GM19328 (cell line): Measurements from ENCODE around the gene AP4B1.
A peak's percentile ranks its signal among the peaks of the same experiment; 100 is the strongest.
"Not testable (repeated sequence)": the region's sequence is repeated elsewhere in the genome, so short reads cannot be mapped to it uniquely, and the experiment has no call there.

ENCODE experiments used
- ATAC-seq: cut with Tn5 transposase; IDR thresholded peaks from one replicate; pipeline ENCODE4 v1.9.1; 2021; ENCODE audit warnings: mild to moderate bottlenecking, moderate library complexity; ENCODE audit not compliant: unreplicated experiment

The AP4B1 gene

GRCh38 chr1:113904674-113905434 is at the start of gene AP4B1, which contains the start of gene DCLRE1B:
TSS of gene AP4B1 (minus strand) at chr1:113904799. CDS start at chr1:113904717, 82 bp downstream.
TSS of gene DCLRE1B (plus strand) at chr1:113905326. CDS start at chr1:113905587, 261 bp downstream.
- ATAC-seq: peak; percentile 91

- no peak for ATAC-seq
Measured at GRCh38 chr1:113951719-113952118, 47.1 kb upstream of the AP4B1 start.

GRCh38 chr1:113950908-113951307 is 46.3 kb upstream of the AP4B1 start:
- ATAC-seq: no peak

- ATAC-seq: no peak
Measured at GRCh38 chr1:113949007-113949406, 44.4 kb upstream of the AP4B1 start.

- ATAC-seq: not testable (repeated sequence)
Measured at GRCh38 chr1:113948151-113948550, 43.6 kb upstream of the AP4B1 start.

GRCh38 chr1:113947388-113948107 is 42.9 kb upstream of the AP4B1 start:
- ATAC-seq: no peak

DNA sequence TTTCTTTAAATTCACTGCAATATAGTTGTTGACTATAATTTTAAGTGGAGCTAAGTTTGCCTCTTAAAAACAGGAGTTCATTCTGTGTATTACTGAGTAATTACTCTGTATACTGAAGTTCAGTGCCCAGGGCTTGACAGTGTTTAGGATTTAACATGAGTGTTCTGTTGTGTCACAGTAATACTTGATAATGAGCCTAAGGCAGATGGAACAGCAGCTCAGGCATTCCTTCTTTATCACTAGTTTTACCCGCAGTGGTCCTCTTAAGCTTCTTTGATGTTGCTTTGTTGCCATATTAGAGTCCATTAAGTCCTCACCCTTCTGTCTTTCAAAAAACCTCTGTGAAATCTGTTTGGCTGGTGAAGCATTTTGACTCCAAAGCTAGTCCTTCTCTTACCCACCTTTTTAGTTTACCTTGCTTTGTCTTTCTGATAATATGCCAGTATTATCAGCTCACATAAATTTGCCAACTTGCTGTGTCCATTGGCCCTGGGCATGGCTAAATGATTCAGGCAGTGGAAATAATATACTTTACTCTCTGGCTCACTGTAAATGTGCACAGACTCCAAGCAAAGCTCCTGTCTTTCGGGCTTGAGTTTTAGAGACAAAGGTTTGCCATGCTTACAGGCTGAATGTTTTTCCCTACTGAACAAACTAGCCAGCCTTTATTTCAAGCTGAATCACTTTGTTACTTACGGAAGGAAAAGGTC is 42.2 kb upstream of the AP4B1 start:
- ATAC-seq: no peak

GRCh38 chr1:113946112-113946511 is 41.5 kb upstream of the AP4B1 start:
- ATAC-seq: no peak

DNA sequence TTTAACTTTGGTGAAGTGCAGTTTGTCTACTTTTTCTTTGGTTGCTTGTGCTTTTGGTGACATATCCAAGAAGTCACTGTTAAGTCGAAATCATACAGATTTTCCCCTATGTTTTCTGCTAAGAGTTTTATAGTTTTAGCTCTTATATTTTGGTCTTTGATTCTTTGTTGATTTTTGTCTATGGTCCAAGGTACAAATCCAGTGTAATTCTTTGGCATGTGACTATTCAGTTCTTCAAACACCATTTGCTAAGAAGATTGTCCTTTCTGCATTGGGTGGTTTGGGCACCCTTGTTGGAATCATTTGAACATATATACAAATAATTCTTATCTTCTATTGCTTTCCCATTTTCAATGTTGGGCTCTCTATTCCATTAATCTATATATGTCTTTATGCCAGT is 40.7 kb upstream of the AP4B1 start:
- ATAC-seq: no peak

GRCh38 chr1:113943028-113943811 is 38.6 kb upstream of the AP4B1 start:
- ATAC-seq: no peak

DNA sequence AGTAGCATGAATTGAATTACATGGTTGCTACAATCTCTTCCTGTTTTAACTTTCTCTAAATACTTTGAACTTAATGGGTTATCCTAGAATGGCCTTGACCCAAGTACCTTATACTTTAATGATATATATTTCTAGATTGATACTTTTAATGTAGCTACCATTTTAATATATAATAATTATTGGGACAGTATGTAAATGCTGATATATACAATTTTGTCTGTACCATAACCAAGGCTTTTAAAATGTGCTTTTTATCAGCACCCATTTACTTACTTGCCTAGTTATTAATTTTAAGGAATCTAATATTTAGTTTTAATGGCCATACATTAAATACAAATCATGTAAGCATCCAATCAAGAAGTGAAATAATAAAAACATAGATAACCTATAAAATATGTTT is 37.9 kb upstream of the AP4B1 start:
- no peak for ATAC-seq

DNA sequence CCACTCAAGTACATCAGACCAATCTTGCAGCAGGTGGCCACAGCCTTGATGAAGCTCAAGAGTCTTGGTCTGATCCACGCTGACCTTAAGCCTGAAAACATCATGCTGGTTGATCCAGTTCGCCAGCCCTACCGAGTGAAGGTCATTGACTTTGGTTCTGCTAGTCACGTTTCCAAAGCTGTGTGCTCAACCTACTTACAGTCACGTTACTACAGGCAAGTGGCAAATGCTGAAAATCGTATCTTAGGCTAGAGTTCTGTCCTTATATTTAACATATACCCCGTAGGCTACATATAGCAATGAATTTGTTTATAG is 36.6 kb upstream of the AP4B1 start:
- no peak for ATAC-seq

- ATAC-seq: no peak
Measured at GRCh38 chr1:113940365-113941244, 36.0 kb upstream of the AP4B1 start.

DNA sequence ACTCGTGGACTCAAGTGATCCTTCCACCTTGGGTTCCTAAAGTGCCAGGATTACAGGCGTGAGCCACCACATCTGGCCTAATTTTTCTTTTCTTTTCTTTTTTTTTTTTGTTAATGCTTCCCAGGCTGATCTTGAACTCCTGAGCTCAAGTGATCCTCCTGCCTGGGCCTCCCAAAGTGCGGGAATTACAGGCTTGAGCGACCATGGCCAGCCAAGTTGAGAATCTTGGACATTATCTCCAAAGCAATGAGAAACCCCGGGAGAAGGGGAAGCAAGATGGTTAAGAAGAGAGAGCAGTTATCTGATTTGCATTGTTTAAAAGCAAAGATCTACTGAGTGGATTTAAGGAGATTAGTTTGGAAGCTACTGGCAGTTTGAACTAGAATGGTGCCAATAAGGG is 33.6 kb upstream of the AP4B1 start:
- no peak for ATAC-seq

GRCh38 chr1:113937146-113937545 is 32.5 kb upstream of the AP4B1 start:
- ATAC-seq: no peak

- ATAC-seq: no peak
Measured at GRCh38 chr1:113935970-113936369, 31.4 kb upstream of the AP4B1 start.

- no peak for ATAC-seq
Measured at GRCh38 chr1:113935176-113935575, 30.6 kb upstream of the AP4B1 start.

- ATAC-seq: no peak
Measured at GRCh38 chr1:113934511-113935055, 30.0 kb upstream of the AP4B1 start.

DNA sequence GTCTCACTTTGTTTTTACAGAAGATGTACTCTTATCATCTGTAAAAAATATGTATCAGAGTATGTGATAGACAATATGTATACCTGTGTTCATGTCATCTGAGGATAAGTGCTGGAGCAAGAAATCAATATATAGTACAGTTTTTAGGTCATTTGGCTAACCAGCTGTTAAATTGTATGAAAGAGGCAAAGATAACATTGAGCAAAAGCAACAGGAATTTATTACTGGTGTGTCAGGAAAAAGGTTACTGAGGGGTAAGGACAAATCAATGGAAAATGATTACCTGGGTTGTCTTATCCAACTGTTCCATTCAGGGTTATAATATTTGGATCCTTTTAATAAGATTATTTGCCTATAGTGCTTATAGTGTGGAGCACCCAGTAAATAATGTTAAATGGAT is 29.4 kb upstream of the AP4B1 start:
- no peak for ATAC-seq

DNA sequence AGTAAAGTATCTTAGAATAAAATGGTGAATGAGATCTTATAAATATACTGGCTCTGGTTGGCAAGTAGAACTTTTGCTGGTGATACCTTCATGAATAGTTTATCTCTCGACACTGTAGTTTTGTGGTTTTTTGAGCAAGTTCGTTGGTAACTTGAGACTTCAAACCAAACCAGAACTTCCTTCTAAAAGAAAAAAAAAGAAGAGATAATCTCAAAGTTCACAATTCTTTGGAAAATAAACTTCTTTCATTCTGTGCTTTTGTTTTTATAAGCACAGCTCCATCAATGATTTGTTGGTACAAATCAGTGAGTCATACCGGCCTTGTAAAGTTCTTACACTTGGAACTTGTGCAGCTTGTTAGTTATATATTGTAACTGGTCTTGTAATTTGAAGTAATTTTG is 26.9 kb upstream of the AP4B1 start:
- ATAC-seq: no peak
